NCI-H1694 treated with DMSO at 0.1 percent for 48 hours (cell line): ENCODE data around the gene EMILIN2.
"Not testable (repeated sequence)": the region's sequence is repeated elsewhere in the genome, so short reads cannot be mapped to it uniquely, and the experiment has no call there.

Source experiments
- DNase-seq: peaks from one replicate; lab custom pipeline; 2025; lab: John Stamatoyannopoulos, UW

The EMILIN2 gene

GRCh38 chr18:2846636-2847316, at the start of gene EMILIN2:
TSS of gene EMILIN2 (plus strand) at chr18:2847006. CDS start at chr18:2847189, 183 bp downstream.
- no peak for DNase-seq

GRCh38 chr18:2797951-2798350, 48.9 kb upstream of the EMILIN2 start:
- DNase-seq = no peak

- no peak for DNase-seq
Measured at GRCh38 chr18:2799369-2799768, 47.4 kb upstream of the EMILIN2 start.

GRCh38 chr18:2805970-2806943, 40.5 kb upstream of the EMILIN2 start:
- no peak for DNase-seq

GRCh38 chr18:2808640-2809039, 38.2 kb upstream of the EMILIN2 start:
- DNase-seq = not testable (repeated sequence)

GRCh38 chr18:2809666-2810183, 37.1 kb upstream of the EMILIN2 start:
- not testable (repeated sequence) for DNase-seq

GRCh38 chr18:2811416-2811815, 35.4 kb upstream of the EMILIN2 start:
- no peak for DNase-seq

- no peak for DNase-seq
Measured at GRCh38 chr18:2814928-2815327, 31.9 kb upstream of the EMILIN2 start.

- no peak for DNase-seq
Measured at GRCh38 chr18:2818281-2818680, 28.5 kb upstream of the EMILIN2 start.

- DNase-seq = no peak
Measured at GRCh38 chr18:2821695-2822094, 25.1 kb upstream of the EMILIN2 start.

- DNase-seq = no peak
Measured at GRCh38 chr18:2822213-2822921, 24.4 kb upstream of the EMILIN2 start.

GRCh38 chr18:2823202-2823601, 23.6 kb upstream of the EMILIN2 start:
- no peak for DNase-seq

GRCh38 chr18:2823966-2824365, 22.8 kb upstream of the EMILIN2 start:
- no peak for DNase-seq

GRCh38 chr18:2824865-2825264, 21.9 kb upstream of the EMILIN2 start:
- no peak for DNase-seq

GRCh38 chr18:2825613-2826175, 21.1 kb upstream of the EMILIN2 start:
- no peak for DNase-seq

- DNase-seq = no peak
Measured at GRCh38 chr18:2826581-2826980, 20.2 kb upstream of the EMILIN2 start.

GRCh38 chr18:2827061-2827460, 19.7 kb upstream of the EMILIN2 start:
- DNase-seq = no peak

- DNase-seq = not testable (repeated sequence)
Measured at GRCh38 chr18:2836118-2836517, 10.7 kb upstream of the EMILIN2 start.

GRCh38 chr18:2837290-2837689, 9.5 kb upstream of the EMILIN2 start:
- not testable (repeated sequence) for DNase-seq

- DNase-seq = no peak
Measured at GRCh38 chr18:2839202-2839601, 7.6 kb upstream of the EMILIN2 start.

- DNase-seq = no peak
Measured at GRCh38 chr18:2840521-2840920, 6.3 kb upstream of the EMILIN2 start.

GRCh38 chr18:2843146-2843545, 3.7 kb upstream of the EMILIN2 start:
- no peak for DNase-seq
